GM18951 (cell line): ENCODE results near the gene RPN1.

Source experiments
- POLR2A ChIP-seq: IDR thresholded peaks from 4 replicates; pipeline ENCODE4 v1.6.1; 2011; ENCODE audit warnings: mild to moderate bottlenecking; ENCODE audit not compliant: insufficient read length, insufficient read depth; ENCODE audit errors: extremely low read depth
- in situ Hi-C: fragments of 300-500 bp; cut with MboI; formaldehyde crosslinking; loops from one replicate; pipeline ENCODE4 v1.12.0; 2022; ENCODE audit warnings: low sequenced_read_pairs, mixed read lengths, inconsistent platforms; ENCODE audit not compliant: unreplicated experiment

The RPN1 gene

GRCh38 chr3:128613083-128613829 is 37.4 kb downstream of the RPN1 start:
- in situ Hi-C loops = no loop called here
- TF ChIP-seq POLR2A = no peak

- in situ Hi-C loops = no loop called here
Observed at GRCh38 chr3:128610451-128611070, 40.1 kb downstream of the RPN1 start.

GRCh38 chr3:128609294-128609693 is 41.3 kb downstream of the RPN1 start:
- in situ Hi-C loops = no loop called here
- TF ChIP-seq POLR2A = no peak

More at GRCh38 chr3:128610451-128611070, 40.1 kb downstream of the RPN1 start:
- no peak for TF ChIP-seq POLR2A

GRCh38 chr3:128607710-128608048 is 42.9 kb downstream of the RPN1 start:
- in situ Hi-C loops = no loop called here
- TF ChIP-seq POLR2A = no peak

GRCh38 chr3:128606094-128606493 is 44.5 kb downstream of the RPN1 start:
- in situ Hi-C loops = no loop called here
- TF ChIP-seq POLR2A = no peak

- no peak for TF ChIP-seq POLR2A
- in situ Hi-C loops = no loop called here
Observed at GRCh38 chr3:128605091-128606046, 45.2 kb downstream of the RPN1 start.

- no peak for TF ChIP-seq POLR2A
- in situ Hi-C loops = no loop called here
Observed at GRCh38 chr3:128603811-128604775, 46.5 kb downstream of the RPN1 start.

- in situ Hi-C loops = no loop called here
- no peak for TF ChIP-seq POLR2A
Observed at GRCh38 chr3:128603313-128603712, 47.3 kb downstream of the RPN1 start.

- TF ChIP-seq POLR2A = no peak
- in situ Hi-C loops = no loop called here
Observed at GRCh38 chr3:128598884-128599664, 51.5 kb downstream of the RPN1 start.

DNA sequence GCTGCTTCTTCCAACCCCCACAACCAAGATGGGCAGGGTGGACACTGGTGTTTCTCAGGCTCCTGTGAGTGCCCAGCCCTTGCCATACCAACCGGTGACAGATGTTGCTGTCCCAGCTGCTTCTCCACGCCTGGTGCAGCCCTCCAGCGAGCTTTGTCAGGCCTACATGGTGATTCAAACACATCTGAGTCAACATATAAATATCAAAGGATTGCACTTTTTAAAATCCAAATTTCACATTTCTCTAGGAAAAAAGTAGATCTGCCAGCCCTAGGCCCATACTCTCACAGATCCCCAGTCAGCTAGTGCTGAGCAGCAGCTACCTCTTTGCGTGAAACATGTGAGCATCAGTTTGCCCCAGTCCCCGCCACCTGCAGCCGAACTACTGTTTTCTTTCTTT is 52.7 kb downstream of the RPN1 start:
- no peak for TF ChIP-seq POLR2A
- in situ Hi-C loops = no loop called here

GRCh38 chr3:128592864-128593263 is 57.8 kb downstream of the RPN1 start:
- no peak for TF ChIP-seq POLR2A
- in situ Hi-C loops = no loop called here
